ENCODE results near the gene TOX3.

Gene TOX3

GRCh38 chr16:52398021-52398420, 148.9 kb downstream of the TOX3 start:
- no peak for DNase-seq (ENCODE audit: low spot score)

GRCh38 chr16:52393448-52393847, 153.5 kb downstream of the TOX3 start:
- DNase-seq (ENCODE audit: low spot score), result no peak

DNA sequence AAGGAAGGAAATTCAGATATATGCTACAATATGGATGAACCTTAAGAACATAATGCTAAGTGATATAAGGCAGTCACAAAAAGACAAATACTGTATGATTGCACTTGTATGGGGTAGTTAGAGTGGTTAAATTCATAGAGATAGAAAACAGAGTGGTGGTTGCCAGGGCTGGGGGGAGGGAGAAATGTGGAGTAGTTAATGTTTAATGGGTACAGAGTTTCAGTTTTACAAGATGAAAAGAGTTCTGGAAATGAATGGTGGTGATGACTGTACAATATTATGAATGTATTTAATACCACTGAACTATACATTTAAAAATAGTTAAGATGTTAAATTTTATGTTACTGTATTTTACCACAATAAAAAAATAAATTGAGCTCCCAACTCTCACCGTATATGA, 157.9 kb downstream of the TOX3 start:
- no peak for DNase-seq (ENCODE audit: low spot score)
